Astrocyte (in vitro differentiated cells and primary cell): Measurements from ENCODE around the gene XXYLT1. TPM values are rescaled to one million over a fixed set of nuclear protein-coding genes. Genes with fewer than 3 reads are reported as not detected.
"Not testable (repeated sequence)": the region's sequence is repeated elsewhere in the genome, so short reads cannot be mapped to it uniquely, and the experiment has no call there.

Experiments used
- DNase-seq: peaks from one replicate; pipeline ENCODE4 v3.0.0-alpha.2; 2010; ENCODE audit warnings: low read depth
- FAIRE-seq: peaks from 2 replicates; lab custom pipeline; 2011; peaks lifted over from hg19 to GRCh38; lab: Jason Lieb, UNC
- H2AFZ ChIP-seq: 2 replicates; pipeline ENCODE4 v1.6.0; 2012; ENCODE audit warnings: low read depth, low read length, inconsistent platforms
- H3K27ac ChIP-seq: 2 replicates; pipeline ENCODE4 v1.5.1; 2011; ENCODE audit warnings: low read depth, low read length, inconsistent platforms
- H3K27me3 ChIP-seq: 2 replicates; pipeline ENCODE4 v1.6.0; 2011; ENCODE audit warnings: low read length, inconsistent platforms; ENCODE audit not compliant: insufficient read depth
- H3K36me3 ChIP-seq: 2 replicates; pipeline ENCODE4 v1.5.1; 2011; ENCODE audit warnings: low read length, inconsistent platforms; ENCODE audit not compliant: insufficient read depth
- H3K4me1 ChIP-seq: 2 replicates; pipeline ENCODE4 v1.5.1; 2011; ENCODE audit warnings: low read length, inconsistent platforms; ENCODE audit not compliant: insufficient read depth
- H3K4me2 ChIP-seq: 2 replicates; pipeline ENCODE4 v1.6.0; 2012; ENCODE audit warnings: low read length, inconsistent platforms
- H3K4me3 ChIP-seq: 2 replicates; pipeline ENCODE4 v1.5.1; 2011; ENCODE audit warnings: low read depth, mild to moderate bottlenecking, low read length, inconsistent platforms; ENCODE audit not compliant: insufficient read depth
- H3K79me2 ChIP-seq: 2 replicates; pipeline ENCODE4 v1.6.0; 2012; ENCODE audit warnings: mild to moderate bottlenecking, low read length, inconsistent platforms; ENCODE audit not compliant: insufficient read depth
- H3K9ac ChIP-seq: 2 replicates; pipeline ENCODE4 v1.6.0; 2012; ENCODE audit warnings: mild to moderate bottlenecking, low read length, inconsistent platforms
- H3K9me3 ChIP-seq: 2 replicates; pipeline ENCODE4 v1.5.1; 2012; ENCODE audit warnings: low read depth, mild to moderate bottlenecking, low read length, inconsistent platforms; ENCODE audit not compliant: insufficient read depth
- H4K20me1 ChIP-seq: 2 replicates; pipeline ENCODE4 v1.6.0; 2012; ENCODE audit warnings: low read length, inconsistent platforms; ENCODE audit not compliant: insufficient read depth
- H3K27ac Mint-ChIP-seq: one replicate; pipeline ENCODE4 v1.8.0; 2021; ENCODE audit warnings: mild to moderate bottlenecking, mixed read lengths; ENCODE audit not compliant: unreplicated experiment
- H3K27me3 Mint-ChIP-seq: one replicate; pipeline ENCODE4 v1.8.0; 2021; ENCODE audit warnings: low read depth, mixed read lengths; ENCODE audit not compliant: unreplicated experiment
- H3K36me3 Mint-ChIP-seq: one replicate; pipeline ENCODE4 v1.8.0; 2021; ENCODE audit warnings: low read depth, mixed read lengths; ENCODE audit not compliant: unreplicated experiment
- H3K4me1 Mint-ChIP-seq: one replicate; pipeline ENCODE4 v1.8.0; 2021; ENCODE audit warnings: low read depth, mixed read lengths; ENCODE audit not compliant: unreplicated experiment
- H3K4me3 Mint-ChIP-seq: one replicate; pipeline ENCODE4 v1.8.0; 2021; ENCODE audit warnings: mild to moderate bottlenecking, moderate library complexity, mixed read lengths; ENCODE audit not compliant: unreplicated experiment
- H3K9me3 Mint-ChIP-seq: one replicate; pipeline ENCODE4 v1.8.0; 2021; ENCODE audit warnings: mild to moderate bottlenecking, mixed read lengths; ENCODE audit not compliant: unreplicated experiment
- EZH2 ChIP-seq: IDR thresholded peaks from 2 replicates; pipeline ENCODE4 v1.6.1; 2012; ENCODE audit warnings: mild to moderate bottlenecking, low read length, inconsistent platforms; ENCODE audit not compliant: insufficient read depth
- total RNA-seq: library from RNA; stranded (reverse); gene quantifications from 2 replicates; pipeline ENCODE4 v1.2.1, GENCODE V29; 2021
- TF ChIP-seq, protein P1 (sequence below): IDR thresholded peaks from 2 replicates; pipeline ENCODE4 v1.5.1; 2011; ENCODE audit warnings: low read depth, mild to moderate bottlenecking, inconsistent platforms, low read length, moderate library complexity; ENCODE audit not compliant: insufficient read depth

XXYLT1 gene
- total RNA-seq, 1 donor from 2014 or later = 26.2 TPM

DNA sequence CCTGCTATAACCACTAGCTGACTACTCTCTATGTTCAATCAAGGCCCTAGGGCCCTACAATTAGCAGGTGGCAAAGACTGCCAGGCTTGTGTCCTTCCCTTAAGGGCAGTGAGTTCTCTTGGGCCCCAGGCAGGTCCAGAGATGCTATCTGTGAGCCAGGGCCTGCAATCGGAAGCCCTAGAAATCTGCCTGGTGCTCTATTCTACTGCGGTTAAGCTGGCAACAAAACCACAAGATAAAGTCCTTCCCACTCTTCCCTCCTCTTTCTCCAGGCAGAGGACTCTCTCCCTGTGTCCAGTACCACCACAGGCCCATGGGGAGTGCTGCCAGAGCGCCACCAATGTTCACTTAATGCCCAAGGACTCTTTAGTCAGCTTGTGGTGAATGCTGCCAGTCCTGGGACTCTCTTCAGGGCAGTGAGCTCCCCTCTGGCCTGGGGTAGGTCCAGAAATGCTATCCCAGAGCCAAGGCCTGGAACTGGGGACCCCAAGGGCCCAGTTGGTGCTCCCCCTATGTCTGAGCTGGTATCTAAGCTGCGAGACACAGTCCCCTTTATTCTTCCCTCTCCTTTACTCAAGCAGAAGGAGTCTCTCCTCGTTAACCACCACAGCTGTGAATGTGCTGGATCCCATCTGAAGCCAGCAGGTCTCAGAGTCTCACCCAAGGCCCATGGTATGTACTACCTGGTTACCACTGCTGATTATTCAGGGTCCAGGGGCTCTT lies 34.7 kb downstream of the XXYLT1 start:
- H3K4me2 ChIP-seq = no peak overlapping the region
- TF ChIP-seq, protein P1, sequence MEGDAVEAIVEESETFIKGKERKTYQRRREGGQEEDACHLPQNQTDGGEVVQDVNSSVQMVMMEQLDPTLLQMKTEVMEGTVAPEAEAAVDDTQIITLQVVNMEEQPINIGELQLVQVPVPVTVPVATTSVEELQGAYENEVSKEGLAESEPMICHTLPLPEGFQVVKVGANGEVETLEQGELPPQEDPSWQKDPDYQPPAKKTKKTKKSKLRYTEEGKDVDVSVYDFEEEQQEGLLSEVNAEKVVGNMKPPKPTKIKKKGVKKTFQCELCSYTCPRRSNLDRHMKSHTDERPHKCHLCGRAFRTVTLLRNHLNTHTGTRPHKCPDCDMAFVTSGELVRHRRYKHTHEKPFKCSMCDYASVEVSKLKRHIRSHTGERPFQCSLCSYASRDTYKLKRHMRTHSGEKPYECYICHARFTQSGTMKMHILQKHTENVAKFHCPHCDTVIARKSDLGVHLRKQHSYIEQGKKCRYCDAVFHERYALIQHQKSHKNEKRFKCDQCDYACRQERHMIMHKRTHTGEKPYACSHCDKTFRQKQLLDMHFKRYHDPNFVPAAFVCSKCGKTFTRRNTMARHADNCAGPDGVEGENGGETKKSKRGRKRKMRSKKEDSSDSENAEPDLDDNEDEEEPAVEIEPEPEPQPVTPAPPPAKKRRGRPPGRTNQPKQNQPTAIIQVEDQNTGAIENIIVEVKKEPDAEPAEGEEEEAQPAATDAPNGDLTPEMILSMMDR = no peak
- TF ChIP-seq EZH2 = no peak
- no peak for DNase-seq
- Mint-ChIP-seq H3K27me3 (no peaks in the 10 kb centered on the region), H3K4me1 (peaks cover 13% of the 10 kb centered on the region), H3K36me3 (peaks cover 8% of the 10 kb centered on the region), H3K9me3 (peaks cover 4% of the 10 kb centered on the region), H3K4me3 (no peak overlapping the region), H3K27ac (no peak overlapping the region)
- FAIRE-seq = no peak
- no peaks in the 10 kb centered on the region for H3K27me3 ChIP-seq
- no peak overlapping the region for H3K4me3 ChIP-seq
- H3K9ac ChIP-seq = no peak overlapping the region
- H3K9me3 ChIP-seq = no peaks in the 10 kb centered on the region
- no peak overlapping the region for H3K27ac ChIP-seq
- H3K4me1 ChIP-seq = no peaks in the 10 kb centered on the region
- H3K36me3 ChIP-seq = no peaks in the 10 kb centered on the region
- H3K79me2 ChIP-seq = peaks cover 8% of the 10 kb centered on the region
- no peaks in the 10 kb centered on the region for H4K20me1 ChIP-seq
- H2AFZ ChIP-seq = no peak overlapping the region

DNA sequence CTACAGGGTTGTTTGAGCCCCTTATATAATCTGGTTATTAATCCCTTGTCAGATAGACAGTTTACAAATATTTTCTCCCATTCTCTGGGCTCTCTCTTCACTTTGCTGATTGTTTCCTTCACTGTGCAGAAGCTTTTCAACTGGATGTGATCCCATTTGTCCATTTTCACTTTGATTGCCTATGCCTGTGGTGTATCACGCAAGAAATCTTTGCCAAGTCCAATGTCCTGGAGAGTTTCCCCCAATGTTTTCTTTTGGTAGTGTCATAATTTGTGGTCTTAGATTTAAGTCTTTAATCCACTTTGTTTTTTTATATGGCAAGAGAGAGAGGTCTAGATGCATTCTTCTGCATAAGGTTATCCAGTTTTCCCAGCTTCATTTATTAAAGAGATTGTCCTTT lies 40.7 kb downstream of the XXYLT1 start:
- FAIRE-seq (no peak), DNase-seq (no peak)
- no peak overlapping the region for H3K4me2 ChIP-seq
- no peak for TF ChIP-seq EZH2
- TF ChIP-seq, protein P1 = no peak
- H4K20me1 ChIP-seq = no peaks in the 10 kb centered on the region
- Mint-ChIP-seq H3K4me1 (no peaks in the 10 kb centered on the region), H3K27ac (no peak overlapping the region), H3K27me3 (no peaks in the 10 kb centered on the region), H3K9me3 (peaks cover 4% of the 10 kb centered on the region), H3K36me3 (peaks cover 11% of the 10 kb centered on the region), H3K4me3 (no peak overlapping the region)
- H3K9me3 ChIP-seq = no peaks in the 10 kb centered on the region
- H3K4me1 ChIP-seq = no peaks in the 10 kb centered on the region
- no peaks in the 10 kb centered on the region for H3K36me3 ChIP-seq
- no peak overlapping the region for H3K9ac ChIP-seq
- H2AFZ ChIP-seq = no peak overlapping the region
- H3K4me3 ChIP-seq = no peak overlapping the region
- no peaks in the 10 kb centered on the region for H3K79me2 ChIP-seq
- H3K27ac ChIP-seq = no peak overlapping the region
- no peaks in the 10 kb centered on the region for H3K27me3 ChIP-seq

DNA sequence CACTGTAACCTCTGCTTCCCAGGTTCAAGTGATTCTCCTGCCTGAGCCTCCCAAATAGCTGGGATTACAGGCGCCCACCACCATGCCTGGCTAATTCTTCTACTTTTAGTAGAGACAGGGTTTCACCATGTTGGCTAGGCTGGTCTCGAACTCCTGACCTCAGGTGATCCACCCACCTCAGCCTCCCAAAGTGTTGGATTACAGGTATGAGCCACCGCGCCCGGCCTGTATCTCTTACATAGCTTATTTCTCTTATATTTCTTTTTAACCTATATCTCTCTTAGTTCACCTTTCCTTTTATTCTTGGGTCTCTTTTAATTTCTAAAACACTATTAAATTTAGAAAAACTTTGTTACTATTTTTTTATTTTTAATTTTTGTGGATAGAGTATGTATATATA lies 42.1 kb downstream of the XXYLT1 start:
- not testable (repeated sequence) for H3K9ac ChIP-seq, H3K27me3 Mint-ChIP-seq, H3K4me3 Mint-ChIP-seq, DNase-seq, H3K9me3 Mint-ChIP-seq, H3K27me3 ChIP-seq, H3K4me1 ChIP-seq, H3K36me3 Mint-ChIP-seq, H3K9me3 ChIP-seq, FAIRE-seq, H3K4me1 Mint-ChIP-seq, H3K79me2 ChIP-seq, H3K4me3 ChIP-seq, H4K20me1 ChIP-seq, H3K36me3 ChIP-seq, H3K27ac ChIP-seq, H2AFZ ChIP-seq, H3K27ac Mint-ChIP-seq, H3K4me2 ChIP-seq
